GM12864 (cell line): ENCODE measurements around the gene UBXN11.

ENCODE experiments used
- DNase-seq: peaks from one replicate; pipeline ENCODE4 v3.0.0-alpha.2; 2011; ENCODE audit warnings: low read depth
- H3K4me3 ChIP-seq: 2 replicates; pipeline ENCODE4 v1.5.1; 2011; ENCODE audit warnings: mild to moderate bottlenecking, low read depth, low read length, control low read depth
- CTCF ChIP-seq: IDR thresholded peaks from 2 replicates; pipeline ENCODE4 v1.5.1; 2011; ENCODE audit warnings: low read depth, mild to moderate bottlenecking, moderate library complexity, low read length, control low read depth, inconsistent platforms; ENCODE audit errors: missing control alignments

Gene UBXN11

GRCh38 chr1:26283871-26284596, 22.4 kb downstream of the UBXN11 start:
- DNase-seq = no peak
- TF ChIP-seq CTCF = no peak
- no peak overlapping the region for H3K4me3 ChIP-seq

- no peak overlapping the region for H3K4me3 ChIP-seq
- no peak for DNase-seq
- TF ChIP-seq CTCF = no peak
These were observed 23.1 kb downstream of the UBXN11 start for GRCh38 chr1:26283279-26283853.

- no peak overlapping the region for H3K4me3 ChIP-seq
- TF ChIP-seq CTCF = no peak
- DNase-seq = no peak
These were observed 24.0 kb downstream of the UBXN11 start for GRCh38 chr1:26282401-26282918.

- no peak for TF ChIP-seq CTCF
- no peak for DNase-seq
- H3K4me3 ChIP-seq = no peak overlapping the region
These were observed 24.5 kb downstream of the UBXN11 start for GRCh38 chr1:26281971-26282370.

GRCh38 chr1:26281091-26281958, 25.1 kb downstream of the UBXN11 start:
- H3K4me3 ChIP-seq = peak overlapping the region; percentile 83
- DNase-seq = no peak
- TF ChIP-seq CTCF = no peak

GRCh38 chr1:26280333-26281042, 25.9 kb downstream of the UBXN11 start:
- no peak for DNase-seq
- peak overlapping the region; percentile 83 for H3K4me3 ChIP-seq
- TF ChIP-seq CTCF = no peak
